GM10266 (cell line): ENCODE results near the gene CGRRF1.

ENCODE experiments used
- DNase-seq: peaks from one replicate; pipeline ENCODE4 v3.0.0; 2012; ENCODE audit errors: extremely low spot score
- TF ChIP-seq, protein P1 (sequence below): IDR thresholded peaks from 2 replicates; pipeline ENCODE4 v1.5.1; 2012; ENCODE audit warnings: mild to moderate bottlenecking, low read depth; ENCODE audit not compliant: control insufficient read depth, insufficient read depth; ENCODE audit errors: missing control alignments

Gene CGRRF1

DNA sequence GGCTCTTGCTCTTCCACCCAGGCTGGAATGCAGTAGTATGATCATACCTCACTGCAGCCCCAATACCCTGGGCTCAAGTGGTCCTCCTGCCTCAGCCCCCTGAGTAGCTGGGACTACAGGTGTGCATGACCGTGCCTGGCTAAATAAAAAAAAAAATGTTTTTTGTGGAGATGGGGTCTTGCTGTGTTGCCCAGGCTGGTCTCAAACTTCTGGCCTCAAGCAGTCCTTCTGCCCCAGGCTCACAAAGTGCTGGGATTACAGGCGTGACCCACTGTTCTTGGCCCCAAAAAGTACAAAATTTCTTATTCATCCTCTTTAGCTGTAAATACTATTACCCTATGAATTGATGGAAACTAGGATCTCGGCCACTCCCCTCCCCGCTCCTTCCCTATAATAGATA is 14.7 kb downstream of the CGRRF1 start:
- DNase-seq: no peak
- TF ChIP-seq, protein P1, sequence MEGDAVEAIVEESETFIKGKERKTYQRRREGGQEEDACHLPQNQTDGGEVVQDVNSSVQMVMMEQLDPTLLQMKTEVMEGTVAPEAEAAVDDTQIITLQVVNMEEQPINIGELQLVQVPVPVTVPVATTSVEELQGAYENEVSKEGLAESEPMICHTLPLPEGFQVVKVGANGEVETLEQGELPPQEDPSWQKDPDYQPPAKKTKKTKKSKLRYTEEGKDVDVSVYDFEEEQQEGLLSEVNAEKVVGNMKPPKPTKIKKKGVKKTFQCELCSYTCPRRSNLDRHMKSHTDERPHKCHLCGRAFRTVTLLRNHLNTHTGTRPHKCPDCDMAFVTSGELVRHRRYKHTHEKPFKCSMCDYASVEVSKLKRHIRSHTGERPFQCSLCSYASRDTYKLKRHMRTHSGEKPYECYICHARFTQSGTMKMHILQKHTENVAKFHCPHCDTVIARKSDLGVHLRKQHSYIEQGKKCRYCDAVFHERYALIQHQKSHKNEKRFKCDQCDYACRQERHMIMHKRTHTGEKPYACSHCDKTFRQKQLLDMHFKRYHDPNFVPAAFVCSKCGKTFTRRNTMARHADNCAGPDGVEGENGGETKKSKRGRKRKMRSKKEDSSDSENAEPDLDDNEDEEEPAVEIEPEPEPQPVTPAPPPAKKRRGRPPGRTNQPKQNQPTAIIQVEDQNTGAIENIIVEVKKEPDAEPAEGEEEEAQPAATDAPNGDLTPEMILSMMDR: no peak

DNA sequence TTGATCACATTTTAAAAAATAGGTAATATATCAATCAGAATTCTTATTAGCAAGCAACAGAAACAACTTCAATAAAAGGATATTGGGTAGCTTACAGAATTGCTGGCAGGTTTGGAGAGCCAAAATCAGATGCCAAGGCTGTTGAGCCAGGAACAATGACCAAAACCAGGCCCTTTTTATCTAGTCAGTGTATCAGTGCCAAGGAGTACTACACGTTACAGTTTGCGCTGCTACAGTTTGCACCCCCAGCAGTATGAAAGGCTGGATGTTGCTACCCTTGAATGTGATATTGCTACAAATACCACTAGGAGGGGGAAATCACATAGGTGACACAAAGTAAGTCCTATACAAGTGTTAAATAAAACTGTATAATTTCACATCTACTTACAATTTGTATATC is 19.3 kb downstream of the CGRRF1 start:
- TF ChIP-seq, protein P1: no peak

GRCh38 chr14:54529811-54530210 is 20.1 kb downstream of the CGRRF1 start:
- TF ChIP-seq, protein P1: no peak
- no peak for DNase-seq

More for the DNA sequence above, 19.3 kb downstream of the CGRRF1 start:
- no peak for DNase-seq

- TF ChIP-seq, protein P1: no peak
- peak; percentile 46 for DNase-seq
Measured at GRCh38 chr14:54532111-54533012, 22.7 kb downstream of the CGRRF1 start.

GRCh38 chr14:54533100-54533499 is 23.4 kb downstream of the CGRRF1 start:
- TF ChIP-seq, protein P1: no peak
- DNase-seq: no peak

- TF ChIP-seq, protein P1: no peak
- DNase-seq: no peak
Measured at GRCh38 chr14:54535126-54535525, 25.4 kb downstream of the CGRRF1 start.

DNA sequence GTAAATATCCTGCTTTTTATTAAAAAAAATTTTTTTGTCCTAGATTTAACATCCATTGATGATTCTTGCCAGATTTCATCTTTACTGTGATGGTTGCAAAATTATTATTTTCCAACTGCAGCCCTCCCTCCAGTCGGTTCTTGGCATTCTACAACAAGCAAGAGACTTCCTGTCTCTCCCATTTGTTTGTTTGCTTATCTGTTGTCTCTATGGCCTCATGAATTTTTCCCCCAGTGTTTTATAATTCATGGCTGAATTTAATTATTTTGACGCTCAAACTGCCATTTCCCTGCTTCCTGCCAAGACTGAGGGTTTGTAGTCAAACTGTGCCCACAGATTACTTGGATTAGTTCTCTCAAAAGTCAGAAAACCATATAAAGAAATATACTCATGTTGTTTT is 25.9 kb downstream of the CGRRF1 start:
- TF ChIP-seq, protein P1: no peak
- DNase-seq: no peak
